Erythroblast (primary cell): ENCODE data around the gene PRPF31.

Source experiments
- GATA1 ChIP-seq: IDR thresholded peaks from 2 replicates; pipeline ENCODE4 v1.6.1; 2011; ENCODE audit warnings: low read depth, mild to moderate bottlenecking, control low read depth, low read length, moderate library complexity
- POLR2A ChIP-seq: IDR thresholded peaks from 2 replicates; pipeline ENCODE4 v1.6.1; 2011; ENCODE audit warnings: mild to moderate bottlenecking, low read length

- TF ChIP-seq POLR2A, result no peak
- no peak for TF ChIP-seq GATA1
These were observed 65.1 kb downstream of the PRPF31 start for GRCh38 chr19:54180691-54181091.
